Uterus (tissue), 4 donors: ENCODE results near the gene TMEM203. TPM values are rescaled to one million over a fixed set of nuclear protein-coding genes. Genes with fewer than 3 reads are reported as not detected.

Source experiments
- DNase-seq, 2 donors: peaks; one replicate each; pipeline ENCODE4 v3.0.0-alpha.2; 2019 to 2020
- H3K27ac ChIP-seq, 2 donors: fragments of 200-600 bp; sonication (generic); 1 replicate in 1 of 2; 2 replicates in 1 of 2; pipeline ENCODE4 v1.5.1; 2016 to 2018
- H3K27me3 ChIP-seq, 2 donors: fragments of 200-600 bp; sonication (generic); one replicate each; pipeline ENCODE4 v1.5.1; 2018 to 2019; ENCODE audit warnings: control low read depth in 1 of 2
- H3K36me3 ChIP-seq, 2 donors: fragments of 200-600 bp; sonication (generic); one replicate each; pipeline ENCODE4 v1.5.1; 2019; ENCODE audit warnings: control low read depth in 1 of 2
- H3K4me1 ChIP-seq, 2 donors: fragments of 200-600 bp; sonication (generic); one replicate each; pipeline ENCODE4 v1.5.1; 2018 to 2019; ENCODE audit warnings: control low read depth in 1 of 2
- H3K4me3 ChIP-seq, 2 donors: fragments of 200-600 bp; sonication (generic); 1 replicate in 1 of 2; 2 replicates in 1 of 2; pipeline ENCODE4 v1.5.1; 2018 to 2019; ENCODE audit warnings: mild to moderate bottlenecking in 1 of 2
- H3K9me3 ChIP-seq, 2 donors: fragments of 200-600 bp; sonication (generic); one replicate each; pipeline ENCODE4 v1.5.1; 2019; ENCODE audit warnings: control low read depth in 1 of 2
- CTCF ChIP-seq, 4 experiments: fragments of 200-600 bp in 2 of 4; fragments of 450-650 bp in 2 of 4; sonication (generic) in 2 of 4; IDR thresholded peaks; one replicate each; pipeline ENCODE4 v1.5.1; 2016 to 2019; ENCODE audit warnings: antibody characterized with exemption in 4 of 4, mild to moderate bottlenecking in 2 of 4, moderate library complexity in 1 of 4
- POLR2A ChIP-seq, 2 donors: fragments of 450-650 bp; IDR thresholded peaks; one replicate each; pipeline ENCODE4 v1.6.1; 2016; ENCODE audit warnings: antibody characterized with exemption in 2 of 2, mild to moderate bottlenecking in 1 of 2, moderate library complexity in 1 of 2
- intact Hi-C: fragments of 100-400 bp; cut with DNase I; formaldehyde crosslinking; loops from one replicate; pipeline ENCODE4 v1.15.1; 2023; ENCODE audit warnings: low total_unique reads
- total RNA-seq, 4 donors: library from RNA; depleted of rRNA in 3 of 4; stranded (reverse); fragments of >200 nt in 3 of 4; gene quantifications; one replicate each; pipeline versions ENCODE4 v1.1.0 to v1.2.4, GENCODE V29; 2014 to 2023
- donor health status: DM: yes; HTN: yes; CAD: no.

The TMEM203 gene
- total RNA-seq, 4 donors from 2014 or later: 33.2 to 53.3 (median 38.7) TPM

GRCh38 chr9:137216188-137216965 is 10.9 kb upstream of the TMEM203 start:
- TF ChIP-seq CTCF (IDR thresholded peaks at IDR 0.05): no peak
- TF ChIP-seq POLR2A (IDR thresholded peaks at IDR 0.05): no peak
- Histone ChIP-seq H3K36me3 (no peaks in the 10 kb centered on the region), H3K4me1 (peaks cover 0 to 7% of the 10 kb centered on the region in 2 donors), H3K4me3 (no peak overlapping the region), H3K9me3 (no peaks in the 10 kb centered on the region), H3K27ac (no peak overlapping the region), H3K27me3 (no peaks in the 10 kb centered on the region)
- no peak for DNase-seq
- intact Hi-C loops: no loop called here

- peaks cover 0 to 6% of the 10 kb centered on the region in 2 donors for H3K4me1 ChIP-seq
- H3K4me3 ChIP-seq: no peak overlapping the region
- intact Hi-C loops: no loop called here
- no peaks in the 10 kb centered on the region for H3K36me3 ChIP-seq
- H3K9me3 ChIP-seq: no peaks in the 10 kb centered on the region
- DNase-seq: no peak
- H3K27me3 ChIP-seq: no peaks in the 10 kb centered on the region
- no peak overlapping the region for H3K27ac ChIP-seq
- TF ChIP-seq POLR2A (IDR thresholded peaks at IDR 0.05) (no peak), CTCF (IDR thresholded peaks at IDR 0.05) (no peak)
These were observed 9.9 kb upstream of the TMEM203 start for GRCh38 chr9:137215196-137215986.

GRCh38 chr9:137214620-137215019 is 9.2 kb upstream of the TMEM203 start:
- H3K4me3 ChIP-seq: no peak overlapping the region
- no peaks in the 10 kb centered on the region for H3K27me3 ChIP-seq

GRCh38 chr9:137213160-137214060 is 8.0 kb upstream of the TMEM203 start:
- Histone ChIP-seq H3K9me3 (no peaks in the 10 kb centered on the region), H3K36me3 (no peaks in the 10 kb centered on the region), H3K4me1 (peaks cover 0 to 6% of the 10 kb centered on the region in 2 donors), H3K4me3 (no peak overlapping the region), H3K27me3 (no peaks in the 10 kb centered on the region), H3K27ac (no peak overlapping the region)
- intact Hi-C loops: no loop called here
- TF ChIP-seq CTCF (IDR thresholded peaks at IDR 0.05): no peak
- TF ChIP-seq POLR2A (IDR thresholded peaks at IDR 0.05): no peak
- DNase-seq: no peak

More at GRCh38 chr9:137214620-137215019, 9.2 kb upstream of the TMEM203 start:
- H3K27ac ChIP-seq: no peak overlapping the region
- DNase-seq: no peak
- no peaks in the 10 kb centered on the region for H3K9me3 ChIP-seq
- intact Hi-C loops: no loop called here
- no peaks in the 10 kb centered on the region for H3K36me3 ChIP-seq
- H3K4me1 ChIP-seq: peaks cover 0 to 6% of the 10 kb centered on the region in 2 donors
- no peak for TF ChIP-seq CTCF (IDR thresholded peaks at IDR 0.05)
